Type B pancreatic cell (in vitro differentiated cells): Measurements from ENCODE around the gene MEPCE. TPM values are rescaled to one million over a fixed set of nuclear protein-coding genes. Genes with fewer than 3 reads are reported as not detected.

Source experiments
- DNase-seq: peaks from one replicate; pipeline ENCODE4 v3.0.0; 2021; ENCODE audit warnings: mixed read lengths; ENCODE audit not compliant: unreplicated experiment; ENCODE audit errors: extremely low spot score
- H3K27ac Mint-ChIP-seq: 2 replicates; pipeline ENCODE4 v1.8.0; 2021; ENCODE audit warnings: mild to moderate bottlenecking, mixed read lengths
- H3K27me3 Mint-ChIP-seq: 2 replicates; pipeline ENCODE4 v1.8.0; 2021; ENCODE audit warnings: mixed read lengths
- H3K36me3 Mint-ChIP-seq: 2 replicates; pipeline ENCODE4 v1.8.0; 2021; ENCODE audit warnings: mixed read lengths
- H3K4me1 Mint-ChIP-seq: one replicate; pipeline ENCODE4 v1.8.0; 2021; ENCODE audit warnings: mixed read lengths; ENCODE audit not compliant: unreplicated experiment
- H3K4me3 Mint-ChIP-seq: 2 replicates; pipeline ENCODE4 v1.8.0; 2021; ENCODE audit warnings: mild to moderate bottlenecking, mixed read lengths
- H3K9me3 Mint-ChIP-seq: 2 replicates; pipeline ENCODE4 v1.8.0; 2021; ENCODE audit warnings: mixed read lengths
- CTCF ChIP-seq: fragments of 200-600 bp; sonication (generic); conservative IDR thresholded peaks from 2 replicates; pipeline ENCODE4 v1.5.0; 2021; ENCODE audit warnings: antibody characterized with exemption, mild to moderate bottlenecking
- total RNA-seq: library from RNA; stranded (reverse); gene quantifications from 2 replicates; pipeline ENCODE4 v1.2.1, GENCODE V29; 2021; ENCODE audit warnings: low replicate concordance

The MEPCE gene
- total RNA-seq, 1 donor from 2014 or later, result 36.6 TPM

DNA sequence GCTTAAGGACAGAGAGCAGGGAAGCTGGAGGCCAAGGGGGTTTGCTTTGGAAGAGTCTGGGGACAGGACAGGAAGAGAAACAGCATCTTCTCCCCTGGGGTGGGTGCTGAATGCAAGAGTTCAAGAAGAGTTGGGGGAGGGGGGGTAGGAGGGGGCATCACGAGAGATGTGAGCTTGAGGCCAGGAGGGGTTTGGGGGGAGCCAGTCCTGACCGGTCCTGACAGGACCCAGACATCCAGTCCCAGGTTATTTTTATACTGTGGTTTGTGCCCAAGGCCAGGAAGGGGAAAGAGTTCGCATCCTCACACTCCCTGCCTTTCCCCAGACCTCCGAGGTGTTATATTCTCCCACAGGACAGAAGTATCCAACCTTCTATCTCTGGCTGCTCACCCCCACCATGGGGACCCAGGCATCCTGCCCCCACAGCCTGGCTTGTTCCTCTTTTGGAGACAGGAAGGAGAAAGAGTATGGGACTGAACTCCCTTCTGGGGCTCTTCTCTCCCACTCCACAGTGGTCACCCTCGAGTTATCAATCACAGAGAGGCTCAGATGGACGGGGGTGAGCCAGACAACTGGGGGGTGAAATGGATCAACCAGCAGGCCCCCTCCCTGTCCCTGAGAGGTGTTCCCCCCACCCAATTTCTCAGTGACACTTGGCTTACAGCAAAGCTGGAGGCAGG lies 46.6 kb downstream of the MEPCE start:
- Mint-ChIP-seq H3K27me3 (no peaks in the 10 kb centered on the region), H3K4me3 (peak overlapping the region; percentile 89)
- TF ChIP-seq CTCF, result no peak

GRCh38 chr7:100476903-100477870 lies 47.6 kb downstream of the MEPCE start:
- Mint-ChIP-seq H3K4me3 (peak overlapping the region; percentile 89), H3K36me3 (no peaks in the 10 kb centered on the region), H3K9me3 (no peaks in the 10 kb centered on the region), H3K4me1 (peaks cover 20% of the 10 kb centered on the region), H3K27ac (peak overlapping the region; percentile 70), H3K27me3 (no peaks in the 10 kb centered on the region)
- no peak for TF ChIP-seq CTCF
- DNase-seq, result no peak

More for the DNA sequence above, 46.6 kb downstream of the MEPCE start:
- Mint-ChIP-seq H3K4me1 (peaks cover 17% of the 10 kb centered on the region), H3K27ac (peak overlapping the region; percentile 75), H3K36me3 (no peaks in the 10 kb centered on the region), H3K9me3 (no peaks in the 10 kb centered on the region)
- no peak for DNase-seq

- no peak for DNase-seq
- no peaks in the 10 kb centered on the region for H3K9me3 Mint-ChIP-seq
- no peaks in the 10 kb centered on the region for H3K27me3 Mint-ChIP-seq
- H3K36me3 Mint-ChIP-seq, result no peaks in the 10 kb centered on the region
- H3K4me1 Mint-ChIP-seq, result peaks cover 20% of the 10 kb centered on the region
- H3K27ac Mint-ChIP-seq, result peak overlapping the region; percentile 51
- peak overlapping the region; percentile 92 for H3K4me3 Mint-ChIP-seq
- TF ChIP-seq CTCF, result no peak
Measured at GRCh38 chr7:100477871-100478267, 48.2 kb downstream of the MEPCE start.

DNA sequence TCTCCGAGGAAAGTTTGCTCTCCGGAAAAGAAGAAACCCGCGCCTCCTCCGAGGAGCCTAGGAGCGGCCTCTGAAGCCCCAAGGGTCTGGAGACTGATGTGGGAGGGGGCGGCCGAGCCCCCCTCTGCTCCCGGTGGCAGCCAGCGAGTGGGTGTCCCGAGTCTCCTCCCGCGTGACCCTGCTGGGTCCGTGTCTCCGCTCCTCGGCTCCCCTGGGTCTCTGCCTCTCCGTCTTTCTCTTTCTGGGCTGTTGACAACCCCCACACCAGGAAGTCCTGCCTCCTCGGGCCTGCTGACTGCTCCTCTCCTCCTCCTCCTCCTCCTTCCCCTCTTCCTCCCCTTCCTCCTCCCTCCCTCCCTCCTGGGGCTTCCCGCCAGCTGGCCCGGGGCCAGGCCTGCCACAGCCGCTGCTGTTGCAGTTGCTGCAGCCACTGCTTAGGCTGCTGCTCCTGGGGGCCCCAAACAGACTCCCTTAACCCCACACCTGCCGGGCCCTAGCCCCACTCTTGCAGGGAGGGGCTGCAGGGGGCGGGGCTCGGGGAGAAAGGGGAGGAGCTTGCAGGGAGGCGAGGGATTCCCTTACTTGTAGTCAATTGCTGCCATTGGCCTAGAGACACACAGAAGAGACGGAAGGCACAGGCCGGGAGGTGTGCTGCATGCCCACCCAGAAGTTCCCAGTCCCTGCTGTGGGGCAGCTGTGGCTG lies 49.5 kb downstream of the MEPCE start, which contains the start of gene TSC22D4:
TSS of gene TSC22D4 (minus strand) at position 257 of the 703 bp plus-strand sequence. CDS start 1,176 bp downstream, outside the sequence.
- Mint-ChIP-seq H3K4me3 (peak within 1 kb of the TSS; percentile 92), H3K27me3 (no peaks in the 10 kb centered on the region), H3K36me3 (no peaks in the 10 kb centered on the region), H3K9me3 (no peaks in the 10 kb centered on the region), H3K27ac (peak within 1 kb of the TSS; percentile 78), H3K4me1 (peaks cover 20% of the 10 kb centered on the region)
- DNase-seq, result peak; percentile 93
- TF ChIP-seq CTCF, result no peak

DNA sequence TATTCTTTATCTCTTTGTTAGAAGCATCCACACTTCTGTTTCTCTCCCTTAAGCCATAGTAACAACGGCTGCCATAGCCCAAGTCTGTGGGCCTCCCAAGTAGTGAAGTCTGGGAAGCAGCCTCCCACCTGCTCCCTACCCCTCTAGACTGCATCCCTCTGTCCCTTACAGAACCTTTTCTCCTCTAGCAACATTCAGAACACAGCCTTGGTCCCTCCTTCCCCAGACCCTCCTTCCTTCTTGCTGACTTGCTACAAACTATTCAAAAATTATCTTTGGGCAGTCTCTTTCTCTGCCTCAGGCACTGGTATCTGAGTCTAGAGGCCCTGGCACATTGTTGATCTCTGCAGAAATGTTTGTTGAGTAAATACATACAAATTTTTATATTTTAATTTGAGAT lies 51.8 kb downstream of the MEPCE start:
- H3K4me3 Mint-ChIP-seq, result peak overlapping the region; percentile 47
- no peak for DNase-seq
- H3K9me3 Mint-ChIP-seq, result no peaks in the 10 kb centered on the region
- H3K27ac Mint-ChIP-seq, result peak overlapping the region; percentile 6
- no peak for TF ChIP-seq CTCF
- no peaks in the 10 kb centered on the region for H3K27me3 Mint-ChIP-seq
- no peaks in the 10 kb centered on the region for H3K36me3 Mint-ChIP-seq
- H3K4me1 Mint-ChIP-seq, result peaks cover 21% of the 10 kb centered on the region
